HG03354 (cell line): ENCODE measurements around the gene LTBP1.

Source experiments
- ATAC-seq: cut with Tn5 transposase; IDR thresholded peaks from one replicate; pipeline ENCODE4 v1.9.1; 2021; ENCODE audit warnings: mild to moderate bottlenecking; ENCODE audit not compliant: unreplicated experiment, poor library complexity, severe bottlenecking

The LTBP1 gene

DNA sequence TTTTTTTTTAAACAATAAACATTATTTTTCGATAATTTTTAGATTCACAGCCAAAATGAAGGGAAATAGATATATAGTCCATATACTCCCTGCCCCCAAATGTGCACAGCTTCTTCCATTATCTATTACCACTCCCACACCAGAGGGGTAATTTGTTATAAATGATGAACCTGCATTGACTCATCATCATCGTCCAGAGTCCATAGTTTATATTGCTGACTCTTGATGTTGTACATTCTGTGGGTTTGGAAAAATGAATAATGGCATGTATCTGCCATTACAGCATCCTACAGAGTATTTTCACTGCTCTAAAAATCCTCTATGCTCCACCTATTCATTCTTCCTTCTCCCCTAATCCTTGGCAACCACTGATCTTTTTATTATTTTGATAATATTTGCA is 121.5 kb downstream of the LTBP1 start:
- ATAC-seq, result no peak

DNA sequence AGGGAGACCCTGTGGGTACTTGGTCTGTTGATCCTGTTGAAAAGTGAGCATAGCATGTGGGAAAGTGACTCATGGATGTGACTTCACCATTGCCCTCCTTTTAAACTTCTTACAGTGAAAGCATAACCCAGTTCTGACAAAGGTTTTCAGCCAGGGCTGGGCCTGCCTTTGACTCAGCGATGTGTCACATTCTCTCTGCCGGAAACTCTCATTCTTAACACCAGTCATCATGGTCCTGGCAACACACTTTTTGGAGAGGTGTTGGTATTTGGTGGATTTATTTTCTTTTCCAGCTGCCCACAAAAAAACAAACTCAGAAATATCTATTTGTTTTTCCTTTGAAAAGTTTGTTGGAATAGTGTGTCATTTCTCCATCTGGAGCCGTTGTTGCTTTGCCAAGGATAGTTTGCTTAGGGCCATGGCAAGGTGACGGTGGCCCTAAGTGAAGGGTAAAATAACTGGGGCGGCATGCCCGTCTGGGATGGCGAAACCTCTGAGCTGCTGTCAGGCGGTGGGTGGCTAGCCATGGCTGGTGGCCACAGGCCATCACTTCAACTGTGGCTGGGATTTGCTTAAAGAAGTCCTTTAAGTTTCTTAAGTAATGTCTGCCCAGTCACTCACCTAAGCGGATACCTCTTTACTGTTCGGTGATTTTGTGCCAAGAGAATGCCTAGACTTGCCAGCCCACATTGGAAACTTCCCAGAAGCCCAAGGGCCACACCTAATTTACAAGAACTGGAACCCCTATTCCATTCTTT is 123.3 kb downstream of the LTBP1 start:
- peak; percentile 51 for ATAC-seq

DNA sequence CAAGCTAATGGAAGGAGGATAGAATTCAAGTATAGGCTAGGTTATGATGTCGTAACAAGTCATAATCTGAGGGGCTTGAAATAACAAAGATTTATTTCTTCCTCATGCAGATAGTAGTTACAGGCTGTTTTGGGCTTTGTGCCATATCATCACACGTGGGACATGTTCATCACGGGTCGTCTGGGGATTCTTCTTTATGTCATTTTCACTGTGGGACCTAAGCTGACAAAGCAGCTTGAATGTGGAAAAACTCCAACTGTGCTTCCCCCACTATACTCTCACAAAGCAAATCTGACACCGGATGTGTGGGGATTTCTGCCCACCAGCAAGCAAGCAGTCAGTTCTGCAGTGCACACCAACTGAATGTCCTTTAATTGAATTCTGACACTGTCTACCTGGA is 124.8 kb downstream of the LTBP1 start:
- ATAC-seq, result no peak

DNA sequence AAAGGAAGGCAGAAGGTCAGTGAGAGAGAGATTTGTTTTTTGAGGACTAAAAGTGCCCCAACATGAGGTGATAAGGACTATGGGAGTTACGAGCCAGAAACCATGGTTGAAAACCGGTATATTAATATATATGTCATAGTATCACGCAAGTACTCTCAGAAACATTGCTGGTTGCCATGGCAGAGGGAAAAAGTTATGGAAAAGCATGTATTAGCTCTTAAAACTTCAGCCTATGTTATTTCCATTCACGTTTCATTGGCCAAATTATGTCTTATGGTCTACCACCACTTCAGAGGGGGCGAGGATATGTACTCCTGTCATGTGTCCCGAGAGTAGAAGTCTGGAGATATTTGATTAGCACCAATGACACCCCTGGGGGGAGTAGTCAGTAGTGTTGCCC is 125.9 kb downstream of the LTBP1 start:
- ATAC-seq, result no peak

DNA sequence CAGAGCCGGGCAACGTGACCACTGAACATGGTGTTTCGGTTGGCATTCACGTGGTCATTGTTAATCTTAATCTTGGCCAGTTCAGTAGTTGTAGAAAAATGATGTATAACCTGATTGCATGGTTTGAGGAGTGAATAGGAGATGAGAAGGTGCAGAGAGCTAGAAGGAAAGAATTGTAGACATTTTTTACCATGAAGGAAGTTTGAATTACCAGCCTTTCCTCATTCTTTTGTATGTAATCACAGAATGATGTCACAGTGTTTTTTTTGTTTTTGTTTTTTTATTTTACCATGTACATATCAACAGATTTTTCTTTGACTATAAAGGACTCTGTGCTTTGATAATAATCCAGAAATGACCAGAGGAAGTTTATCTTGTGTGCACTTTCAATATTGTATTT is 126.3 kb downstream of the LTBP1 start:
- no peak for ATAC-seq

DNA sequence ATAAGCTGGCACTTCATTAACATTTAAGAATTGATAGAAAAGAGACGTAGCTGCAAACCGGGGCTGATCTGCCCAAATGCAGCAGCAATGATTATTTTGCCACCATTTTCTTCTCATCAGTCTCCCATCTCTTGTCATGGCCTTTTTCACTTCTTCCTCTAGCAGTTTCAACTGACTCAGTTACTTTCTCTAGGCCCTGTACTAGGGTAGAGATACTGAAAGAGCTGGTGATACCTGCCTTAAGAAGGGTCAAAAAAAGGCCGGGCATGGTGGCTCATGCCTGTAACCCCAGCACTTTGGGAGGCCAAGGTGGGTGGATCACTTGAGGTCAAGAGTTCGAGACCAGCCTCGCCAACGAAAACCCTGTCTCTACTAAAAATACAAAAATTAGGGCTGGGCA is 127.4 kb downstream of the LTBP1 start:
- no peak for ATAC-seq

DNA sequence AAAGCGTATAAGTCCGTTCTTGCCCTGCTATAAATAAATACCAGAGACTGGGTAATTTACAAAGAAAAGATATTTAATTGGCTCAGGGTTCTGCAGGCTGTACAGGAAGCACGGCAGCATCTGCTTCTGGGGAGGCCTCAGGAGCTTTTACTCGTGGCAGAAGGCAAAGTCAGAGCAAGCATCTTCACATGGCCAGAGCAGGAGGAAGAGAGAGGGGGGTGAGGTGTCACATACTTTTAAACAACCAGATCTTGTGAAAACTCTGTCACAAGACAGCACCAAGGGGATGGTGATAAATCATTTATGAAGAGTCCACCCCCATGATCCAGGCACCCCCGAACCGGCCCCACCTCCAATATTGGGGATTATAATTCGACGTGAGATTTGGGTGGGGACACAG is 130.6 kb downstream of the LTBP1 start:
- no peak for ATAC-seq

DNA sequence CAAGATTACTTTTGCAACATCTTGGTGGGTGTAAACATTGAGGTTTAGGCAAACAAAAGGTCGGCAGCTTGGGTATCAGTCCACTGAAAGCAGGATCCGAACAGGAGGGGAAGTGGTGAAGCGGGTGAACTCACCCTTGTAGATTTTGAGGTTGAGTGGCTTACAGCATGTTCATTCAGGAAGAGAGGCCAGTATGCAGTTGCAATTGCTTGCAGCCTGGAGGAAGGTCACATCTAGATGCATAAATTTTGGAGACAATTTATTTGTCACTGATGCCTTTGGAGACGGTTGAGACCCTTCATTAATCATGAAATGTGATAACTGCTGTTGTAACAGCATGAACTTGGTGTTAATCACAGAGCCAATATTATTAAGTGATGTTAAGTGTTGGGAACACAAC is 131.1 kb downstream of the LTBP1 start:
- ATAC-seq, result no peak

DNA sequence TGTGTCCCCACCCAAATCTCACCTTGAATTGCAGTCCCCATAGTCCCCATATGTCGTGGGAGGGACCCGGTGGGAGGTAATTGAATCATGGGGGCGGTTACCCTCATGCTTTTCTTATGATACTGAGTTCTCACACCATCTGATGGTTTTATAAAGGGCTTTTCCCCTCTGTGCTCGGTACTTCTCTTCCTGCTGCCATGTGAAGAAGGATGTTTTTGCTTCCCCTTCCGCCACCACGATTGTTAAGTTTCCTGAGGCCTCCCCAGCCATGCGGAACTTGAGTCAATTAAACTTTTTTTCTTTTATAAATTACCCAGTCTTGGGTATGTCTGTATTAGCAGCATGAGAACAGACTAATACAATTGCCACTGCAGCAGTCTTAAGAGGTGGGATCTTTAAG is 134.9 kb downstream of the LTBP1 start:
- no peak for ATAC-seq

DNA sequence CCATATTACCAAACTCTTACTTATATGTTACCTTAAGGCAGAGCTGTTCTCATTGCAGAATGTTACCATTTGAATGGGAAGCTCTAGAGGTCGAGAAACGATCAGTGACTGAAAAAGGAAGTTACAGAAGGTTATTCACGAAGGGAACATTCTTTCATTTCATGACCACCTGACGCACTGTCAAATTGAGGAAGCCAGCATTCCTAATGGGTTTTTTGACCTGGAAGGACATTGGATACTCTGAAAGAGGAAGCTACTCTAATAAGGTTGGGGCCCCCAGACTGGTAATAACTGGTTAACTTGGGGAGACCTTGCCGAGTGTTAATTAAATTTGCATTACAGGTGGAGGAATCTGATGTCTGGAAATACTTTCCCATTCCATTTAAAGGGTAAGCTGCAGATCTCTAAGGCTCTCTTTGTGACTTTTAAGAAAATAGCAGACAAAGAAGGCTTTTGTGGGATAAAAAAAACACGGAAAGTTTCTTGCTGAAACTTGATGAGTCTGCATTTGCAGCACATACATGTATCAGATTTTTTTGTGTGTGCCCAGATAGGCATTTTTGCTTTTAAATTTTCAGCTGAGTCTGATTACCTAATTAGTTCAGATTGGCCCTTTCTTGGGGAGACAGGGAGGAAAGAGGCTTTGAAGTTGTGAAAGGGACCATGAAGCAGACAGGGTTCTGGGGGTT is 137.1 kb downstream of the LTBP1 start:
- no peak for ATAC-seq

DNA sequence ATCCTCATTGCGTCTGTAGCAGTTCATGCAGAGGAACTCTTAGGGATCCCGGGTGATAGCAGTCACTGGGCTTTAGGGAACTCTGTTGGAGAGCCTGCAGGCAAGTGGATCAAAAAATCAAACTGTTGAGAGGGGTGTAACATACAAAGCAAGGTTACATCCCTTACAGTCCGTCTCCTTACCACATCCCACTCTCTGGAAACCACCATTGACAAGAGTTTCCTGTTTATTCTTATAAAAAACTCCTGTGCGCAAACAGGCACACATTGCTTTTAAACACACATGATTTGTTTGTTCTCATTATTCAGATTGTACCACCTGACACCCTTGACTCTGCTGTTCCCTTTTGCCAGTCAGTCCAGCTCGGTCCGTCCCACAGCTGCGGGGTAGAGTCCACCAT is 137.7 kb downstream of the LTBP1 start:
- no peak for ATAC-seq

DNA sequence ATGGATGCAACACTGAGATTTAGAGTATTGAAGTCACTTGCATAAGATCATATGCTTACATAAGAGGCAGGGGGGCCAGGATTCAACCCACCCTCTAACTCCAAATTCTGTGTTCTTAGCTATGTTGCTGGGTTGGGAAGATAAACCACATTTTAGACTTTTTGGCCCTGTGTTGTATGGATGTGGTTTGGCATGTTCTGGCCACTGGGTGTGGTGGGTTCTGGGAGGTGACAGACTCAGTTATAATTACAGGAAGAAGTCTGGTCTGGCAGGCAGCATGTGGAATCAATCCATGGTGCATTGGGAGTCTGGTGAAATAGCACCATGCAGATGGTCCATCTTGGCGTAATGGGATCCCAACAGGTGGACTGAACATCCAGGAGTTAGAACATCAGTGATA is 138.9 kb downstream of the LTBP1 start:
- ATAC-seq, result no peak

DNA sequence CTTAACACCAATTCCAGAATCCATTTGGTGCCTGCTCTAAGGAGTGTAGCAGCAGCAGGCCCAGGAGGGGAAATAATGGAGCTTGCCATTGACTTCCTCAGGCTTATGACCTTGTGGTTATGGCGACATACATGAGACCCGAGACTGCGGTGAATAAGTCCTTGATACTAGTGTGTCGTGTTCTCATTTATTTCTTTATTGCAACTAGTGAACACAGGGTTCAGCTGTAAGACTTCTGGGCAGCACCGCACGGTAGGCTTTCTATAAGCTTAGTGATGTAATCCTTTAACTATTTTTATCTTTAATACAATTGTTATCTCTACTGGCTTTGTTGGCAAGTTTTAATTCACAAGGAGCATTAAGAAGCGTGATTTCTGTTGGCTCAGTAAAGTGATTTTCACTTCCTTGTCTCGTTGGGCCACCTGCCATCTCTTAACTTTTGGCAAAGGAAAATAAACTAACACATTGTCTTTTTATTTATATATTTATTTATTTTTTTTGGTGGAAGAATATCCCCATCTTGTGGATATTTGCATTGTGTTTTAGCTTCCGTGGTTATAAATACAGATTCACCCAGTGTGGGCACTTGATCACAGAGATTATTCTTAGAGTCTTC is 139.8 kb downstream of the LTBP1 start:
- no peak for ATAC-seq

DNA sequence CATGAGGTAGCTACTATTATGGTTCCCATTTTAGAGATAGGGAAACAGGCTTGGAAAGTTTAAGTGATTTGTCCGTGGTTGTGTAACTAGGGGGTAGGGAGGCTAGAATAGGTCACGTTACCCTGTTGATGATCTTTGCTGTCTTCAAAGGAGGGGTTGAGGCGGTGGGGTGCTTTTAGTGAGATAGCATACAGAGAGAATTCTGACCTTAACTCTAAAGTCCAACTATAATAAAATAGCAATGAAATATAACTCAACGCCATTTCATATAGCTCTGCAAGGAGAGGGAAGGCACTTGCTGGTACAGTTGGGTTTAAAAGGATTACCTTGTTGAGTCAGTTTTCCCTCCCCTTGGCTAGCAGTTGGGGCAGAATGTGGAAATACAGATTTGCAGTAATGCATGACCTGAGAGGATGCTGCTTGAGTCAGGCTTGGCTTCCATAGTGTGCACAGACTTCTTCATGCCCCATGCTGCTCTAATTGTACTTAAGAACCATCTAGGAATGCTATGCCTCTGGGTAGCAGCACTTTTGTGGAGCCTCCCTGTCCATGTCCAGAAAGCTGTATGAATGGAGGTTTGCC is 143.9 kb downstream of the LTBP1 start:
- ATAC-seq, result no peak

DNA sequence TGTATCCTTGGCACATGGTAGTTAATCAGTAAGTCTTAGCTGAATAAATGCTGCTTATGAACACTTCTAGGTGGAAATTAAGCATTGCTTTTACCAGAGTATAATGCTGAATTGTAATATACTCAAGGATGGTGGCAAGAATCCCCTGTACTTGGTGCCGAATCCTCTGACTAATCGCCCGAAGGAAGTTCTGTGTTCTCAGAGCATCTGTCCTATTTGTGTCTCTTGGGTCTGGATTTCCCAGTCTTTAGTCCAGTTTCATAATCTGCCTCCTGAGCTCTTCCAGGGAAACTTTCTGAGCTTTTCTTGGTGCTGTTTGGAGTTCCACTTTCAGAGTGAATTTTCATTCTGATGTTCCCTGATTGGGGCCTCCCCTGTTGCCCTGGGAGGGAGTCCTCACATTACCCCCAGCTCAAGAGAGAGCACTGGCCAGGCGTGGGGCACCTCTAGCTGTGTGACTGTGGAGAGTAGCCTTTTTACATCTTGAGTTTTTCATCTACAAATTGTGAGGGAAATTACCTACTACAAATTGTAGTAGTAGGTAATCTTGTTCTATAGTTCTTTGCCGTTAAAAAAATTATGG is 144.9 kb downstream of the LTBP1 start:
- no peak for ATAC-seq

DNA sequence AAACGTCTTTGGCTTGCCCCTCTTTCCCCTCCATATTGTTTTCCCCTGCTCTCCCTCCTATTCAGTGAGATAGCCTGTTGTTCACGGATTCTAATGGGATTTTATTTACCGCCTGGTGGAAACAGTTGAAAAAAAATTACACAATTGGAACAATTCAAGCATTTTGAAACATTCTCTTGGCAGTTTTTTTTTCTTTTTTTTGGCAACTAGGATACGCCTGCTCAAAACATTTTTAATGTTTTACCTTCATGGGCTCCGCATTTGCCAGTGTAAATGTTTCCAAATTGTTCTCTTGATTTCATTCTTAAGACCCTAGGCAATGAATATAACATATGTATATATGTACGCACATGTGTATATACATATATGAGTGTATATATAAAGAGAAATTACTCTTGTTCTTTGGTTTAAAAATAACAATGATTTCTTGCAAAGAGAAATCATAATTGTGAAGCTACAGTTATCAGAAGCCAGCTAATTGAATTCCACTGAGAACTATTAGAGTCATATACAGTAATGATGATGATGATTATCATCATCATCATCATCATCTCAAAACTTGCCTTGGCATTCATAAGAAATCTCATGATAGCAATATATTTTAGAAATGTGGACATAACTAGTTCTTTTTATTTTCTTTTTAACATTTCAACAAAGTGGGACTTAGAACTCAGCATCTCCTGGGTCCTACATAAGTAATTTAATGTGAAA is 146.7 kb downstream of the LTBP1 start:
- no peak for ATAC-seq

DNA sequence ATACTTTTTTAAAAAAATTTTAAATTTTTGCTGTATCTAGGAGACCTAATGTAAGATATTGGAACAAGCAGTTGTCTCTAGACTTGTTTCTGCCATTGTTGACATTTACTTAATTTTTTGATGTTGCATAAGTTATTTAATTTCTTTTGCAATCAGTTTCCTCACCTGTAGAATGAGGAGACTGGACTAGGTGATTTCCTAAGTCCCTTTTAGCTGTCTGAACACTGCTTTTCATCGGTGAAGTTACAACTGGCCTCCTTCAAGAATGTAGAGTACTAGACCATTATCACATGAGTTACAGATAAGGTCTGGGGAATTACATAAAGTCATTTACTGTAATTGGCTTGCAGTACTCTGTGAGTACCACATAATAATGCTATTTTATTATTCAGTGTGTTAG is 147.6 kb downstream of the LTBP1 start:
- ATAC-seq, result no peak

DNA sequence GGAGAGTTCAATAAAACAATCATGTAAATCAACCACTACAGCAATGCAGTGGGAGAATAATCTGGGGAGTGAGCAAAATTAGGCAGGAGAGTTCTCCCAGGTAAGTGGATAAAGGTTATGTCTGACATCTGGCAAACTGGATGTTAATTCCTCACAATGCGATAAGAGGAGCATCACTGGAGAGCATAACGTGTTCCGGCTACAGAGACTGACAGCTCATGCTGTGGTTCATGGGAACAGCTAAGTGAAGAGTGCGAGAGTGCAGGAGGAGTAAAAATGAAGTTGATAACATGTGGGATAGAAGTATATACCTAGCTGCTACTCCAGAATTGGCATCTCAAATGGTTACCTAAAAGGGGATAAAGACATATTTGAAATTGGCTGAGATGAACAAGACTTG is 153.2 kb downstream of the LTBP1 start:
- ATAC-seq, result no peak

DNA sequence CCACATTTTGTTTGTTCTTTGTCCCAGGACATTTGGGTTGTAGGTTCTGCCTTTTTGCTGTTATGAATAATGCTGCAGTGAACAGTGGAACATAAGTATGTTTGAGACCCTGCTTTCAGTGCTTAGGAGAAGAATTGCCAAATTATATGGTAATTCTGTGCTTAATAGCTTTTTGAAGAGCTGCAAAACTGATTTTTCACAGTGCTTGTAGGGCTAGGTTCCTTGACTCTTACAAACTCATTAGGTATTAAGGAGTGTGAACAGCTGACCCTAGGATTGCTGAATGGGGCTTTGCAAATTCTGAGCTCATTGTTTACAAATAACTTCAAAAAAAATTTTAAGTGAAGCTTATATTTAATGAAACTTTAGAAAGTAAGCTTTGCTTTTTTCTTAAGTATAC is 154.2 kb downstream of the LTBP1 start:
- no peak for ATAC-seq

DNA sequence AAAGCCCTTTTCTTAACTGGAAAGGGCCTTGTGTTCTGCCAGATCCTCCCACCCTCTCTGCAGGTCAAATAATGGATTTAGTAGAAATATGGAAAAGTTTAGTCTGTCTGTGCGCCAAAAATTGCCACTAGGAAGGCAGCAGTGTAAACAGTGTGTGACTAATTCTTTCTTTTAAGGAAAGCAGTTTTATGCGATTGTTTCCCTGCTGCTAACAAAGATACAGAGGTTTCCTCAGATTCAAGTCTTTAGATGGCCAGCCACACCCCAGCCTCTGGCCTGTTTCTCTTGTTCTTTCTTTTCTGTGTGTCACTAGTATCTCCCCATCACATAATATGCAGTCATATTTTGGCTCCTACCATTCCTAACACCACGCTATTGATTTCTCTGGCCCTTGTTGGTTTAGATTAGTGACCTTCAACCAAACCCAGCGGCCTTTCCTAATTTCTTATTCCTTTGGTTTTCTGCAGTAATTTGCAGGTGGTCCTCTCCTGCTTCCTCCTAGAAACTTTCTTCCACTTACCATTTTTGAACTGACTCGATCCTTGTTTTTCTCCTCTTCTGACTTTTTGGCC is 157.4 kb downstream of the LTBP1 start:
- no peak for ATAC-seq
